K562 (cell line): ENCODE data around the gene C3. TPM values are rescaled to one million over a fixed set of nuclear protein-coding genes. Genes with fewer than 3 reads are reported as not detected.

Experiments used
- CEBPZ ChIP-seq: fragments of 150-350 bp; IDR thresholded peaks from 2 replicates; pipeline ENCODE4 v1.6.1; 2014; ENCODE audit warnings: low read depth, mild to moderate bottlenecking, low read length, borderline replicate concordance
- CHD7 ChIP-seq: fragments of 200-600 bp; sonication (generic); IDR thresholded peaks from one replicate; pipeline ENCODE4 v1.6.1; 2012; ENCODE audit warnings: mild to moderate bottlenecking, low read depth, low read length, inconsistent platforms
- DPF2 ChIP-seq: fragments of 450-650 bp; IDR thresholded peaks from 2 replicates; pipeline ENCODE4 v1.6.1; 2016
- MBD1 ChIP-seq: fragments of 250-450 bp; sonication (Bioruptor Pico); IDR thresholded peaks from 2 replicates; pipeline ENCODE4 v1.8.0; 2022; ENCODE audit warnings: inconsistent platforms
- NCOA6 ChIP-seq: fragments of 450-650 bp; IDR thresholded peaks from 2 replicates; pipeline ENCODE4 v1.6.1; 2017; ENCODE audit warnings: mild to moderate bottlenecking
- NR2C1 ChIP-seq, 2 experiments: fragments of 450-650 bp; IDR thresholded peaks; 2 replicates each; pipeline ENCODE4 v1.6.1; 2017; ENCODE audit warnings: mild to moderate bottlenecking in 2 of 2, antibody characterized with exemption in 1 of 2, inconsistent platforms in 1 of 2, missing compliant biosample characterization in 1 of 2, missing genetic modification characterization in 1 of 2
- PRMT5 ChIP-seq: sonication (generic); formaldehyde crosslinking; IDR thresholded peaks from 2 replicates; pipeline ENCODE4 v1.5.0; 2020; ENCODE audit warnings: missing genetic modification reagents
- STAT5B ChIP-seq: fragments of 250-450 bp; sonication (Bioruptor Pico); IDR thresholded peaks from 2 replicates; pipeline ENCODE4 v1.8.0; 2021; ENCODE audit warnings: mild to moderate bottlenecking, inconsistent platforms
- TRIM24 ChIP-seq, 2 experiments: fragments of 450-650 bp; IDR thresholded peaks; 2 replicates each; pipeline ENCODE4 v1.6.1; 2016
- polyA plus RNA-seq, 8 experiments: library from polyadenylated mRNA; depleted of rRNA in 4 of 8; stranded (reverse) in 5 of 8; unstranded in 3 of 8; fragments of >200 nt; fragmentation: Nextera tagmentation in 2 of 8; fragmentation: Illumina TruSeq in 1 of 8; extraction: Ambion mirVana in 2 of 8; extraction: Trizol in 1 of 8; gene quantifications; 2 replicates each; pipeline versions ENCODE4 v1.2.1 to v1.2.3, GENCODE V29; 2011 to 2014; ENCODE audit warnings: inconsistent platforms in 1 of 8, missing spikeins in 1 of 8
- total RNA-seq, 7 experiments: library from RNA; depleted of rRNA in 6 of 7; stranded (reverse); fragments of >200 nt in 6 of 7; fragmentation: Illumina TruSeq in 2 of 7; extraction: Trizol in 2 of 7; gene quantifications; 2 replicates each; pipeline versions ENCODE4 v1.2.1 to v1.2.3, GENCODE V29; 2011 to 2021; ENCODE audit warnings: low replicate concordance in 1 of 7

Gene C3
- total and polyA plus RNA-seq, 9 of the 15 experiments (the other 6 are each of a cell fraction or from before 2014, with no cell fraction given), result 0.59 to 10.6 (median 2.2) TPM

- TF ChIP-seq CHD7, result no peak
- no peak for TF ChIP-seq MBD1
- no peak for TF ChIP-seq NCOA6
- TF ChIP-seq TRIM24 (IDR thresholded peaks at IDR 0.05), result peak in 1 of 2 experiments; percentile 78; a peak in 2 of 4 replicates
- TF ChIP-seq STAT5B (CRISPR knock-in tag), result no peak
- TF ChIP-seq PRMT5 (CRISPR knock-in tag), result peak; percentile 51; the same call in 1 of the 2 replicates
- peak; percentile 50; the same call in 1 of the 2 replicates for TF ChIP-seq NR2C1 (IDR thresholded peaks at IDR 0.05)
- no peak; the same call in 1 of the 2 replicates for TF ChIP-seq NR2C1 (tag; IDR thresholded peaks at IDR 0.05)
- peak; percentile 99 for TF ChIP-seq CEBPZ
- TF ChIP-seq DPF2, result no peak
Measured at GRCh38 chr19:6737284-6737872, 16.9 kb upstream of the C3 start, which contains the start of gene GPR108 (continued).
